Right lobe of liver (tissue), 4 donors: ENCODE measurements around the gene ADGRL3.

Experiments
- CTCF ChIP-seq, 4 donors: fragments of 200-600 bp in 3 of 4; fragments of 450-650 bp in 1 of 4; IDR thresholded peaks; one replicate each; pipeline versions ENCODE4 v1.5.1 to v1.8.0; 2016 to 2022; ENCODE audit warnings: antibody characterized with exemption in 4 of 4, mild to moderate bottlenecking in 2 of 4
- POLR2A ChIP-seq: fragments of 450-650 bp; IDR thresholded peaks from one replicate; pipeline ENCODE4 v1.6.1; 2017; ENCODE audit warnings: antibody characterized with exemption, mild to moderate bottlenecking
- donor health status: DM: no; HTN: no; CAD: no.
- donor health status: DM: no; HTN: no; CAD: no.
- donor health status: DM: no; HTN: yes; CAD: no.

- TF ChIP-seq POLR2A (no peak), CTCF (IDR thresholded peaks at IDR 0.05) (no peak)
Observed at GRCh38 chr4:61605984-61606383, 405.9 kb downstream of the ADGRL3 start.
